K562 (cell line): ENCODE results near the gene CCDC28A. TPM values are rescaled to one million over a fixed set of nuclear protein-coding genes. Genes with fewer than 3 reads are reported as not detected.

Experiments used
- ATAC-seq: fragments of 200-7000 bp; cut with Tn5 transposase; 3 replicates; pipeline ENCODE4 v1.9.1; 2020; ENCODE audit warnings: moderate library complexity
- BruUV-seq: library from RNA; stranded (reverse); fragments of 400-500 nt; replicated peaks from 2 replicates; lab custom pipeline; 2021; lab: Mats Ljungman, UMichigan
- CTCF ChIA-PET: fragments of 300-600 bp; formaldehyde crosslinking; extraction: SDS; loops from one replicate; lab custom pipeline; 2021; ENCODE audit warnings: low intra/inter-chr PET ratio; lab: Yijun Ruan, JAX
- POLR2A ChIA-PET: fragments of 300-600, 350-650 bp; sonication (Branson Sonifier 250); formaldehyde crosslinking; extraction: SDS; loops from one replicate; lab custom pipeline; 2021; ENCODE audit warnings: antibody characterized with exemption, inconsistent platforms; lab: Yijun Ruan, JAX
- DNase-seq, 4 experiments: peaks; one replicate each; pipeline versions ENCODE4 v3.0.0 to v3.0.0-alpha.2; 2011 to 2018; ENCODE audit warnings: low spot score in 3 of 4, mixed read lengths in 3 of 4; ENCODE audit errors: extremely low read depth in 1 of 4
- FAIRE-seq: peaks from 2 replicates; lab custom pipeline; 2011; peaks lifted over from hg19 to GRCh38; lab: Jason Lieb, UNC
- H2AFZ ChIP-seq: 2 replicates; pipeline ENCODE4 v1.6.0; 2011; ENCODE audit warnings: low read depth, low read length, control low read depth, inconsistent platforms
- H3K27ac ChIP-seq: fragments of 200-600 bp; 3 replicates; pipeline ENCODE4 v1.8.0; 2011; ENCODE audit warnings: low read depth, mild to moderate bottlenecking, control low read depth, inconsistent platforms, low read length, moderate library complexity, mixed read lengths; ENCODE audit errors: extremely low read depth
- H3K27me3 ChIP-seq, 2 experiments: fragments of 300-600 bp in 1 of 2; 2 replicates in 1 of 2; 3 replicates in 1 of 2; pipeline versions ENCODE4 v1.6.0 to v1.8.0; 2011; ENCODE audit warnings: inconsistent platforms in 2 of 2, low read length in 2 of 2, mild to moderate bottlenecking in 1 of 2, mixed read lengths in 1 of 2, moderate library complexity in 1 of 2; ENCODE audit not compliant: control insufficient read depth in 2 of 2, insufficient read depth in 2 of 2
- H3K36me3 ChIP-seq: fragments of 300-600 bp; 3 replicates; pipeline ENCODE4 v1.8.0; 2011; ENCODE audit warnings: mild to moderate bottlenecking, low read length, inconsistent platforms; ENCODE audit not compliant: control insufficient read depth, insufficient read depth
- H3K4me1 ChIP-seq, 2 experiments: fragments of 200-600 bp in 1 of 2; replicated peaks in 1 of 2; 2 replicates in 1 of 2; 3 replicates in 1 of 2; pipeline versions ENCODE4 v1.5.1 to v1.8.0; 2011; ENCODE audit warnings: inconsistent platforms in 2 of 2, low read length in 2 of 2, mild to moderate bottlenecking in 1 of 2, mixed read lengths in 1 of 2, moderate library complexity in 1 of 2; ENCODE audit not compliant: control insufficient read depth in 2 of 2, insufficient read depth in 2 of 2
- H3K4me2 ChIP-seq: 2 replicates; pipeline ENCODE4 v1.6.1; 2011; ENCODE audit warnings: low read length, control low read depth, inconsistent platforms, mixed read lengths; ENCODE audit not compliant: insufficient read depth
- H3K4me3 ChIP-seq: fragments of 200-600 bp; sonication (generic), shearing (Covaris generic); 2 replicates; pipeline ENCODE4 v1.5.1; 2016; ENCODE audit warnings: control low read depth, inconsistent platforms
- H3K79me2 ChIP-seq: fragments of 200-600 bp; 3 replicates; pipeline ENCODE4 v1.8.0; 2011; ENCODE audit warnings: low read length, inconsistent platforms; ENCODE audit not compliant: control insufficient read depth, insufficient read depth
- H3K9ac ChIP-seq, 2 experiments: 2 replicates each; pipeline versions ENCODE4 v1.6.0 to v1.6.1; 2011; ENCODE audit warnings: low read depth in 2 of 2, low read length in 2 of 2, control low read depth in 1 of 2, inconsistent platforms in 1 of 2, mild to moderate bottlenecking in 1 of 2, mixed read lengths in 1 of 2; ENCODE audit not compliant: insufficient read depth in 1 of 2
- H3K9me1 ChIP-seq: one replicate; pipeline ENCODE4 v1.6.0; 2011; ENCODE audit warnings: inconsistent platforms, mild to moderate bottlenecking, low read length, moderate library complexity; ENCODE audit not compliant: control insufficient read depth, insufficient read depth
- H3K9me3 ChIP-seq: replicated peaks from 2 replicates; pipeline ENCODE4 v1.5.1; 2011; ENCODE audit warnings: low read depth, low read length, inconsistent platforms; ENCODE audit not compliant: control insufficient read depth, insufficient read depth
- H4K20me1 ChIP-seq: replicated peaks from 2 replicates; pipeline ENCODE4 v1.6.1; 2011; ENCODE audit warnings: low read length, inconsistent platforms, mixed read lengths; ENCODE audit not compliant: control insufficient read depth, insufficient read depth
- AFF1 ChIP-seq, 2 experiments: fragments of 450-650 bp; IDR thresholded peaks; 2 replicates each; pipeline ENCODE4 v1.6.1; 2018; ENCODE audit warnings: mild to moderate bottlenecking in 2 of 2, low read depth in 1 of 2; ENCODE audit not compliant: partially characterized antibody in 2 of 2
- BHLHE40 ChIP-seq: IDR thresholded peaks from 2 replicates; pipeline ENCODE4 v1.6.1; 2011; ENCODE audit warnings: low read length, improper control_type of control experiment
- CBFB ChIP-seq: sonication (generic); formaldehyde crosslinking; IDR thresholded peaks from 2 replicates; pipeline ENCODE4 v1.4.0; 2020; ENCODE audit warnings: mild to moderate bottlenecking, missing genetic modification reagents
- MITF ChIP-seq: IDR thresholded peaks from 2 replicates; pipeline ENCODE4 v1.6.1; 2014; ENCODE audit warnings: antibody characterized with exemption
- NFE2L1 ChIP-seq: fragments of 450-650 bp; IDR thresholded peaks from 2 replicates; pipeline ENCODE4 v1.6.1; 2016; ENCODE audit warnings: missing genetic modification characterization, low read depth, mild to moderate bottlenecking, missing compliant biosample characterization, moderate library complexity, borderline replicate concordance
- PTTG1 ChIP-seq: fragments of 450-650 bp; IDR thresholded peaks from 2 replicates; pipeline ENCODE4 v1.6.1; 2016; ENCODE audit warnings: low read depth, mild to moderate bottlenecking, missing genetic modification characterization, missing compliant biosample characterization
- SIRT6 ChIP-seq: IDR thresholded peaks from one replicate; pipeline ENCODE4 v1.6.1; 2012; ENCODE audit warnings: low read depth, mild to moderate bottlenecking, control low read depth, inconsistent platforms, low read length, moderate library complexity
- ZNF174 ChIP-seq: fragments of 250-450 bp; sonication (Bioruptor Pico); IDR thresholded peaks from 2 replicates; pipeline ENCODE4 v1.4.0; 2020; ENCODE audit warnings: mild to moderate bottlenecking
- WGBS: fragments of 100-300 bp; shearing (Covaris generic); methylation state at CpG from one replicate; pipeline ENCODE4 v1.1.6; 2016; ENCODE audit warnings: low coverage, mixed read lengths; ENCODE audit not compliant: insufficient coverage; ENCODE audit errors: missing lambda C conversion rate; 5-methylcytosine and 5-hydroxymethylcytosine counted together
- in situ Hi-C: fragments of 300-500 bp; cut with MboI; formaldehyde crosslinking; loops from 4 replicates; pipeline ENCODE4 v1.15.0; 2018; ENCODE audit warnings: inconsistent platforms, mixed read lengths
- intact Hi-C: fragments of 100-400 bp; cut with micrococcal nuclease; formaldehyde crosslinking; loops from 2 replicates; pipeline ENCODE4 v1.14.2; 2022
- polyA plus RNA-seq, 8 experiments: library from polyadenylated mRNA; depleted of rRNA in 4 of 8; stranded (reverse) in 5 of 8; unstranded in 3 of 8; fragments of >200 nt; fragmentation: Nextera tagmentation in 2 of 8; fragmentation: Illumina TruSeq in 1 of 8; extraction: Ambion mirVana in 2 of 8; extraction: Trizol in 1 of 8; gene quantifications; 2 replicates each; pipeline versions ENCODE4 v1.2.1 to v1.2.3, GENCODE V29; 2011 to 2014; ENCODE audit warnings: inconsistent platforms in 1 of 8, missing spikeins in 1 of 8
- total RNA-seq, 7 experiments: library from RNA; depleted of rRNA in 6 of 7; stranded (reverse); fragments of >200 nt in 6 of 7; fragmentation: Illumina TruSeq in 2 of 7; extraction: Trizol in 2 of 7; gene quantifications; 2 replicates each; pipeline versions ENCODE4 v1.2.1 to v1.2.3, GENCODE V29; 2011 to 2021; ENCODE audit warnings: low replicate concordance in 1 of 7

CCDC28A gene
- total and polyA plus RNA-seq, 9 of the 15 experiments (the other 6 are each of a cell fraction or from before 2014, with no cell fraction given), result 12.6 to 35.5 (median 19.1) TPM

- Histone ChIP-seq H3K27ac (no peak overlapping the region), H4K20me1 (no peaks in the 10 kb centered on the region), H3K27me3 (peaks cover 15 to 19% of the 10 kb centered on the region in 2 experiments), H3K9me1 (no peaks in the 10 kb centered on the region), H2AFZ (no peak overlapping the region), H3K9me3 (no peaks in the 10 kb centered on the region), H3K36me3 (no peaks in the 10 kb centered on the region), H3K4me2 (no peak overlapping the region), H3K79me2 (no peaks in the 10 kb centered on the region), H3K4me1 (no peaks in the 10 kb centered on the region), H3K9ac (no peak overlapping the region), H3K4me3 (no peak overlapping the region)
- TF ChIP-seq AFF1 (IDR thresholded peaks at IDR 0.05; ENCODE audit: low read depth in 1 of 2, partially characterized antibody in 2 of 2), result no peak
- TF ChIP-seq NFE2L1, result no peak
- no peak for TF ChIP-seq MITF
- TF ChIP-seq BHLHE40, result no peak
- no peak for TF ChIP-seq ZNF174 (CRISPR knock-in tag)
- TF ChIP-seq CBFB (CRISPR knock-in tag), result no peak
- no peak for TF ChIP-seq SIRT6
- no peak for TF ChIP-seq PTTG1
- no TSS peak for BruUV-seq
- DNase-seq (no peak), ATAC-seq (no peak), FAIRE-seq (no peak)
- in situ Hi-C loops (no loop called here), intact Hi-C loops (no loop called here)
- POLR2A ChIA-PET, result interaction anchor here (0.9 kb wide), 1 partner anchor 17 kb away, joined by 3 read pairs; no protein-coding TSS in a partner anchor
- CTCF ChIA-PET, result no interaction called here
- WGBS, result 1% methylated on average over 4 of the region's 4 CpGs
These were observed 30.3 kb downstream of the CCDC28A start for GRCh38 chr6:138803861-138804260.
